HepG2 (cell line): Measurements from ENCODE around the gene SP9. TPM values are rescaled to one million over a fixed set of nuclear protein-coding genes. Genes with fewer than 3 reads are reported as not detected.
A peak's percentile ranks its signal among the peaks of the same experiment; 100 is the strongest.

Source experiments
- ETV5 ChIP-seq: IDR thresholded peaks from 2 replicates; pipeline ENCODE4 v1.6.1; 2018; ENCODE audit warnings: missing biosample characterization, missing genetic modification reagents, inconsistent platforms, borderline replicate concordance
- FOXM1 ChIP-seq: sonication (generic); formaldehyde crosslinking; IDR thresholded peaks from 2 replicates; pipeline ENCODE4 v1.5.0; 2020; ENCODE audit warnings: missing genetic modification reagents
- HIVEP1 ChIP-seq: sonication (generic); formaldehyde crosslinking; IDR thresholded peaks from 2 replicates; pipeline ENCODE4 v1.4.0; 2020; ENCODE audit warnings: mild to moderate bottlenecking, missing genetic modification reagents
- HOXA9 ChIP-seq: sonication (generic); formaldehyde crosslinking; IDR thresholded peaks from 2 replicates; pipeline ENCODE4 v1.8.1; 2022; ENCODE audit warnings: missing genetic modification reagents, mild to moderate bottlenecking, moderate library complexity, borderline replicate concordance
- MAFG ChIP-seq: sonication (generic); formaldehyde crosslinking; IDR thresholded peaks from 2 replicates; pipeline ENCODE4 v1.5.1; 2020; ENCODE audit warnings: mild to moderate bottlenecking, missing genetic modification reagents
- MED1 ChIP-seq: sonication (generic); formaldehyde crosslinking; IDR thresholded peaks from 2 replicates; pipeline ENCODE4 v1.4.0; 2020; ENCODE audit warnings: missing genetic modification reagents
- NCOA1 ChIP-seq: sonication (generic); formaldehyde crosslinking; IDR thresholded peaks from 2 replicates; pipeline ENCODE4 v1.9.0; 2021; ENCODE audit warnings: missing genetic modification reagents
- NCOA2 ChIP-seq: sonication (generic); formaldehyde crosslinking; IDR thresholded peaks from 2 replicates; pipeline ENCODE4 v1.8.0; 2022; ENCODE audit warnings: inconsistent platforms
- NCOA5 ChIP-seq: sonication (generic); formaldehyde crosslinking; IDR thresholded peaks from 2 replicates; pipeline ENCODE4 v1.4.0; 2020; ENCODE audit warnings: missing genetic modification reagents
- NFE2 ChIP-seq: sonication (generic); formaldehyde crosslinking; IDR thresholded peaks from 2 replicates; pipeline ENCODE4 v1.4.0; 2020; ENCODE audit warnings: missing genetic modification reagents
- NONO ChIP-seq, 2 experiments: fragments of 450-650 bp in 1 of 2; sonication (generic) in 1 of 2; formaldehyde crosslinking in 1 of 2; IDR thresholded peaks in 1 of 2; conservative IDR thresholded peaks in 1 of 2; 2 replicates each; pipeline versions ENCODE4 v1.6.1 to v1.8.0; 2017 to 2022; ENCODE audit warnings: mild to moderate bottlenecking in 1 of 2, missing genetic modification reagents in 1 of 2, moderate library complexity in 1 of 2
- RFXAP ChIP-seq: sonication (generic); formaldehyde crosslinking; IDR thresholded peaks from 2 replicates; pipeline ENCODE4 v1.4.0; 2020; ENCODE audit warnings: missing genetic modification reagents, borderline replicate concordance
- SAP130 ChIP-seq: IDR thresholded peaks from 2 replicates; pipeline ENCODE4 v1.6.1; 2016; ENCODE audit warnings: low read depth
- SSRP1 ChIP-seq: IDR thresholded peaks from 2 replicates; pipeline ENCODE4 v1.6.1; 2016; ENCODE audit warnings: control low read depth
- THAP11 ChIP-seq: IDR thresholded peaks from 2 replicates; pipeline ENCODE4 v1.6.1; 2016; ENCODE audit warnings: missing biosample characterization, missing genetic modification reagents
- ZNF234 ChIP-seq: sonication (generic); formaldehyde crosslinking; conservative IDR thresholded peaks from 2 replicates; pipeline ENCODE4 v1.5.1; 2020; ENCODE audit warnings: mild to moderate bottlenecking, missing genetic modification reagents
- ZNF350 ChIP-seq: sonication (generic); formaldehyde crosslinking; IDR thresholded peaks from 2 replicates; pipeline ENCODE4 v1.4.0; 2020; ENCODE audit warnings: mild to moderate bottlenecking, low read depth, missing genetic modification reagents, borderline replicate concordance
- ZNF546 ChIP-seq: sonication (generic); formaldehyde crosslinking; conservative IDR thresholded peaks from 2 replicates; pipeline ENCODE4 v1.8.1; 2023; ENCODE audit warnings: mild to moderate bottlenecking, missing genetic modification reagents
- ZNF552 ChIP-seq: sonication (generic); formaldehyde crosslinking; IDR thresholded peaks from 2 replicates; pipeline ENCODE4 v1.9.0; 2022; ENCODE audit warnings: missing genetic modification reagents, mild to moderate bottlenecking, borderline replicate concordance
- ZNF556 ChIP-seq: sonication (generic); formaldehyde crosslinking; IDR thresholded peaks from 2 replicates; pipeline ENCODE4 v1.4.0; 2020; ENCODE audit warnings: mild to moderate bottlenecking, missing genetic modification reagents, borderline replicate concordance
- ZSCAN22 ChIP-seq: sonication (generic); formaldehyde crosslinking; IDR thresholded peaks from 2 replicates; pipeline ENCODE4 v1.4.0; 2020; ENCODE audit warnings: mild to moderate bottlenecking, missing genetic modification reagents
- polyA plus RNA-seq, 8 experiments: library from polyadenylated mRNA; depleted of rRNA in 3 of 8; stranded (reverse) in 7 of 8; unstranded in 1 of 8; fragments of >200 nt; fragmentation: Illumina TruSeq in 4 of 8; extraction: Trizol in 4 of 8; gene quantifications; 2 replicates each; pipeline versions ENCODE4 v1.2.1 to v1.2.3, GENCODE V29; 2011 to 2016; ENCODE audit warnings: low read depth in 4 of 8, missing spikeins in 1 of 8, mixed read lengths in 1 of 8; ENCODE audit not compliant: insufficient read depth in 1 of 8
- total RNA-seq, 5 experiments: library from RNA; depleted of rRNA; stranded (reverse); fragments of >200 nt; fragmentation: Illumina TruSeq; extraction: Trizol; gene quantifications; 2 replicates each; pipeline ENCODE4 v1.2.3, GENCODE V29; 2016; ENCODE audit warnings: low read depth in 1 of 5
- TF ChIP-seq, protein P1 (sequence below): sonication (generic); formaldehyde crosslinking; IDR thresholded peaks from 2 replicates; pipeline ENCODE4 v1.4.0; 2020; ENCODE audit warnings: missing genetic modification reagents
- TF ChIP-seq, protein P2 (sequence below): sonication (generic); formaldehyde crosslinking; IDR thresholded peaks from 2 replicates; pipeline ENCODE4 v1.8.0; 2023; ENCODE audit warnings: mild to moderate bottlenecking, missing genetic modification reagents
- TF ChIP-seq, protein P3 (sequence below): fragments of 450-650 bp; IDR thresholded peaks from 2 replicates; pipeline ENCODE4 v1.6.1; 2017
- TF ChIP-seq, protein P4 (sequence below): sonication (generic); formaldehyde crosslinking; IDR thresholded peaks from 2 replicates; pipeline ENCODE4 v1.4.0; 2020; ENCODE audit warnings: missing genetic modification reagents, borderline replicate concordance

The SP9 gene
- total and polyA plus RNA-seq, 2 of the 13 experiments (the other 11 are each of a cell fraction or from before 2014, with no cell fraction given), result not detected

DNA sequence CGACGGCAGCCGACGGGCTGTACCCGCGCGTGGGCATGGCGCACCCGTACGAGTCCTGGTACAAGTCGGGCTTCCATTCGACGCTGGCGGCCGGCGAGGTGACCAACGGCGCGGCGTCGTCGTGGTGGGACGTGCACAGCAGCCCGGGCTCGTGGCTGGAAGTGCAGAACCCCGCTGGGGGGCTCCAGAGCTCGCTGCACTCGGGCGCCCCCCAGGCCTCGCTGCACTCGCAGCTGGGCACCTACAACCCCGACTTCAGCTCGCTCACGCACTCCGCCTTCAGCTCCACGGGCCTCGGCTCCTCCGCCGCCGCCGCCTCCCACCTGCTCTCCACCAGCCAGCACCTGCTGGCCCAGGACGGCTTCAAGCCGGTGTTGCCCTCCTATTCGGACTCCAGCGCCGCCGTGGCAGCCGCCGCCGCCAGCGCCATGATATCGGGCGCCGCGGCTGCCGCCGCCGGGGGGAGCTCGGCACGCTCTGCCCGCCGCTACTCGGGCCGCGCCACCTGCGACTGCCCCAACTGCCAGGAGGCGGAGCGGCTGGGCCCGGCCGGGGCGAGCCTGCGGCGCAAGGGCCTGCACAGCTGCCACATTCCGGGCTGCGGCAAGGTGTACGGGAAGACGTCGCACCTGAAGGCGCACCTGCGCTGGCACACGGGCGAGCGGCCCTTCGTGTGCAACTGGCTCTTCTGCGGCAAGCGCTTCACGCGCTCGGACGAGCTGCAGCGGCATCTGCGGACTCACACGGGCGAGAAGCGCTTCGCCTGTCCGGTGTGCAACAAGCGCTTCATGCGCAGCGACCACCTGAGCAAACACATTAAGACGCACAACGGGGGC lies 2.0 kb downstream of the SP9 start (continued):
- TF ChIP-seq, protein P1, sequence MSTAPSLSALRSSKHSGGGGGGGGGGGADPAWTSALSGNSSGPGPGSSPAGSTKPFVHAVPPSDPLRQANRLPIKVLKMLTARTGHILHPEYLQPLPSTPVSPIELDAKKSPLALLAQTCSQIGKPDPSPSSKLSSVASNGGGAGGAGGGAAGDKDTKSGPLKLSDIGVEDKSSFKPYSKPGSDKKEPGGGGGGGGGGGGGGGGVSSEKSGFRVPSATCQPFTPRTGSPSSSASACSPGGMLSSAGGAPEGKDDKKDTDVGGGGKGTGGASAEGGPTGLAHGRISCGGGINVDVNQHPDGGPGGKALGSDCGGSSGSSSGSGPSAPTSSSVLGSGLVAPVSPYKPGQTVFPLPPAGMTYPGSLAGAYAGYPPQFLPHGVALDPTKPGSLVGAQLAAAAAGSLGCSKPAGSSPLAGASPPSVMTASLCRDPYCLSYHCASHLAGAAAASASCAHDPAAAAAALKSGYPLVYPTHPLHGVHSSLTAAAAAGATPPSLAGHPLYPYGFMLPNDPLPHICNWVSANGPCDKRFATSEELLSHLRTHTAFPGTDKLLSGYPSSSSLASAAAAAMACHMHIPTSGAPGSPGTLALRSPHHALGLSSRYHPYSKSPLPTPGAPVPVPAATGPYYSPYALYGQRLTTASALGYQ, result no peak
- TF ChIP-seq NCOA1 (CRISPR knock-in tag) (no peak), RFXAP (CRISPR knock-in tag) (no peak), ZNF556 (CRISPR knock-in tag) (0 out of 2 replicates have a peak, but pooled peaks have one; percentile 38), ZNF234 (CRISPR knock-in tag) (no peak), ZNF546 (CRISPR knock-in tag) (peak; percentile 81), MED1 (CRISPR knock-in tag) (no peak), NCOA2 (no peak), SSRP1 (CRISPR knock-in tag) (no peak), HOXA9 (CRISPR knock-in tag) (peak; percentile 83; the same call in 1 of the 2 replicates), NONO (IDR thresholded peaks at IDR 0.05) (no peak), NONO (CRISPR knock-in tag; conservative IDR thresholded peaks at IDR 0.05) (no peak; the same call in 1 of the 2 replicates), SAP130 (CRISPR knock-in tag) (no peak), ZNF350 (CRISPR knock-in tag) (no peak), HIVEP1 (CRISPR knock-in tag) (peak; percentile 50; the same call in 1 of the 2 replicates), NFE2 (CRISPR knock-in tag) (no peak), ZSCAN22 (CRISPR knock-in tag) (no peak), FOXM1 (CRISPR knock-in tag) (no peak), NCOA5 (CRISPR knock-in tag) (no peak), ZNF552 (CRISPR knock-in tag) (no peak), THAP11 (CRISPR knock-in tag) (0 out of 2 replicates have a peak, but pooled peaks have one; percentile 30), MAFG (peak; percentile 36; the same call in 1 of the 2 replicates), ETV5 (no peak)
- TF ChIP-seq, protein P2, sequence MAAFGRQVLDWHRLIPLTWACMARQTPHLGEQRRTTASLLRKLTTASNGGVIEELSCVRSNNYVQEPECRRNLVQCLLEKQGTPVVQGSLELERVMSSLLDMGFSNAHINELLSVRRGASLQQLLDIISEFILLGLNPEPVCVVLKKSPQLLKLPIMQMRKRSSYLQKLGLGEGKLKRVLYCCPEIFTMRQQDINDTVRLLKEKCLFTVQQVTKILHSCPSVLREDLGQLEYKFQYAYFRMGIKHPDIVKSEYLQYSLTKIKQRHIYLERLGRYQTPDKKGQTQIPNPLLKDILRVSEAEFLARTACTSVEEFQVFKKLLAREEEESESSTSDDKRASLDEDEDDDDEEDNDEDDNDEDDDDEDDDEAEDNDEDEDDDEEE (CRISPR knock-in tag), result no peak
- TF ChIP-seq, protein P3, sequence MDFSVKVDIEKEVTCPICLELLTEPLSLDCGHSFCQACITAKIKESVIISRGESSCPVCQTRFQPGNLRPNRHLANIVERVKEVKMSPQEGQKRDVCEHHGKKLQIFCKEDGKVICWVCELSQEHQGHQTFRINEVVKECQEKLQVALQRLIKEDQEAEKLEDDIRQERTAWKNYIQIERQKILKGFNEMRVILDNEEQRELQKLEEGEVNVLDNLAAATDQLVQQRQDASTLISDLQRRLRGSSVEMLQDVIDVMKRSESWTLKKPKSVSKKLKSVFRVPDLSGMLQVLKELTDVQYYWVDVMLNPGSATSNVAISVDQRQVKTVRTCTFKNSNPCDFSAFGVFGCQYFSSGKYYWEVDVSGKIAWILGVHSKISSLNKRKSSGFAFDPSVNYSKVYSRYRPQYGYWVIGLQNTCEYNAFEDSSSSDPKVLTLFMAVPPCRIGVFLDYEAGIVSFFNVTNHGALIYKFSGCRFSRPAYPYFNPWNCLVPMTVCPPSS, result no peak
- TF ChIP-seq, protein P4, sequence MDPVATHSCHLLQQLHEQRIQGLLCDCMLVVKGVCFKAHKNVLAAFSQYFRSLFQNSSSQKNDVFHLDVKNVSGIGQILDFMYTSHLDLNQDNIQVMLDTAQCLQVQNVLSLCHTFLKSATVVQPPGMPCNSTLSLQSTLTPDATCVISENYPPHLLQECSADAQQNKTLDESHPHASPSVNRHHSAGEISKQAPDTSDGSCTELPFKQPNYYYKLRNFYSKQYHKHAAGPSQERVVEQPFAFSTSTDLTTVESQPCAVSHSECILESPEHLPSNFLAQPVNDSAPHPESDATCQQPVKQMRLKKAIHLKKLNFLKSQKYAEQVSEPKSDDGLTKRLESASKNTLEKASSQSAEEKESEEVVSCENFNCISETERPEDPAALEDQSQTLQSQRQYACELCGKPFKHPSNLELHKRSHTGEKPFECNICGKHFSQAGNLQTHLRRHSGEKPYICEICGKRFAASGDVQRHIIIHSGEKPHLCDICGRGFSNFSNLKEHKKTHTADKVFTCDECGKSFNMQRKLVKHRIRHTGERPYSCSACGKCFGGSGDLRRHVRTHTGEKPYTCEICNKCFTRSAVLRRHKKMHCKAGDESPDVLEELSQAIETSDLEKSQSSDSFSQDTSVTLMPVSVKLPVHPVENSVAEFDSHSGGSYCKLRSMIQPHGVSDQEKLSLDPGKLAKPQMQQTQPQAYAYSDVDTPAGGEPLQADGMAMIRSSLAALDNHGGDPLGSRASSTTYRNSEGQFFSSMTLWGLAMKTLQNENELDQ, result no peak
